Motor neuron (in vitro differentiated cells): Measurements from ENCODE around the gene RNLS. TPM values are rescaled to one million over a fixed set of nuclear protein-coding genes. Genes with fewer than 3 reads are reported as not detected.

Source experiments
- ATAC-seq, 8 experiments: fragments of 200-7000 bp; cut with Tn5 transposase; replicated peaks in 6 of 8; 2 replicates each; pipeline ENCODE4 v1.8.0; 2021; ENCODE audit warnings: mild to moderate bottlenecking in 8 of 8, moderate library complexity in 8 of 8
- H3K27ac ChIP-seq, 2 donors: fragments of 250-450 bp; sonication (Bioruptor Pico); 2 replicates each; pipeline ENCODE4 v1.9.0; 2021; ENCODE audit warnings: antibody characterized with exemption in 2 of 2, mild to moderate bottlenecking in 2 of 2, moderate library complexity in 1 of 2
- H3K4me1 ChIP-seq, 2 donors: fragments of 250-450 bp; sonication (Bioruptor Pico); replicated peaks in 1 of 2; 2 replicates each; pipeline ENCODE4 v1.6.1; 2021; ENCODE audit warnings: antibody characterized with exemption in 2 of 2, mild to moderate bottlenecking in 2 of 2, moderate library complexity in 1 of 2
- H3K4me3 ChIP-seq, 5 donors: fragments of 250-450 bp; sonication (Bioruptor Pico); 2 replicates each; pipeline ENCODE4 v1.9.0; 2021; ENCODE audit warnings: antibody characterized with exemption in 5 of 5, mild to moderate bottlenecking in 5 of 5, moderate library complexity in 4 of 5
- WGBS, 10 experiments: fragments of 450-650 bp; shearing (Covaris generic); methylation state at CpG; one replicate each; pipeline ENCODE4 v1.0.0; 2022; 5-methylcytosine and 5-hydroxymethylcytosine counted together
- in situ Hi-C, 9 experiments: fragments of 400-800 bp; cut with MboI; loops; one replicate each; pipeline ENCODE4 v1.15.0; 2021; ENCODE audit warnings: low sequenced_read_pairs in 9 of 9, low pct_unique_long_range_greater_than_20kb in 2 of 9; ENCODE audit not compliant: unreplicated experiment in 9 of 9
- total RNA-seq, 8 experiments: library from RNA; unstranded; fragments of 300-600 nt; gene quantifications; 2 replicates each; pipeline versions ENCODE4 v1.2.3 to v1.2.4, GENCODE V29; 2022

Gene RNLS
- total RNA-seq, 8 experiments from 2014 or later: 0.95 to 13.2 (median 2.3) TPM; not detected in 1

GRCh38 chr10:88253622-88254021 is 329.5 kb downstream of the RNLS start:
- no peaks in the 10 kb centered on the region for H3K4me1 ChIP-seq
- H3K27ac ChIP-seq: no peak overlapping the region
- 60 to 100% methylated on average over 1 of the region's 2 CpGs; no CpG with 5 or more reads in 8 of the 10 experiments for WGBS, 10 experiments
- ATAC-seq: no peak
- no peak overlapping the region for H3K4me3 ChIP-seq
- in situ Hi-C loops: no loop called here

- WGBS, 10 experiments: 50 to 100% (median 86%) methylated on average over 1 to 2 of the region's 3 CpGs; no CpG with 5 or more reads in 3 of the 10 experiments
- no peak for ATAC-seq
- Histone ChIP-seq H3K27ac (no peak overlapping the region), H3K4me3 (no peak overlapping the region), H3K4me1 (no peaks in the 10 kb centered on the region)
- in situ Hi-C loops: no loop called here
Observed at GRCh38 chr10:88253128-88253527, 330.0 kb downstream of the RNLS start.

- in situ Hi-C loops: no loop called here
- H3K27ac ChIP-seq: no peak overlapping the region
- 71 to 100% (median 92%) methylated on average over 1 to 2 of the region's 2 CpGs; no CpG with 5 or more reads in 5 of the 10 experiments for WGBS, 10 experiments
- ATAC-seq: no peak
- peaks cover 2 to 16% of the 10 kb centered on the region in 2 donors for H3K4me1 ChIP-seq
- H3K4me3 ChIP-seq: no peak overlapping the region
Observed at GRCh38 chr10:88249450-88249849, 333.7 kb downstream of the RNLS start.

GRCh38 chr10:88246675-88247074 is 336.4 kb downstream of the RNLS start:
- in situ Hi-C loops: no loop called here
- no peak overlapping the region for H3K27ac ChIP-seq

GRCh38 chr10:88245974-88246511 is 337.1 kb downstream of the RNLS start:
- peaks cover 2 to 16% of the 10 kb centered on the region in 2 donors for H3K4me1 ChIP-seq
- WGBS, 10 experiments: 0 to 100% (median 68%) methylated on average over 1 to 4 of the region's 4 CpGs; no CpG with 5 or more reads in 1 of the 10 experiments
- in situ Hi-C loops: no loop called here
- H3K4me3 ChIP-seq: no peak overlapping the region
- H3K27ac ChIP-seq: no peak overlapping the region
- peak in 5 of 8 experiments; percentile 65 to 91 (median 73) for ATAC-seq

More at GRCh38 chr10:88246675-88247074, 336.4 kb downstream of the RNLS start:
- Histone ChIP-seq H3K4me1 (peaks cover 2 to 16% of the 10 kb centered on the region in 2 donors), H3K4me3 (no peak overlapping the region)
- no peak for ATAC-seq
- 67 to 100% (median 78%) methylated on average over 1 to 4 of the region's 4 CpGs for WGBS, 10 experiments

- H3K4me1 ChIP-seq: peaks cover 2 to 16% of the 10 kb centered on the region in 2 donors
- 37 to 88% (median 79%) methylated on average over 3 to 9 of the region's 9 CpGs for WGBS, 10 experiments
- no peak overlapping the region for H3K27ac ChIP-seq
- in situ Hi-C loops: no loop called here
- H3K4me3 ChIP-seq: no peak overlapping the region
- ATAC-seq: no peak
Observed at GRCh38 chr10:88244781-88245625, 338.1 kb downstream of the RNLS start.

GRCh38 chr10:88243836-88244730 is 339.0 kb downstream of the RNLS start:
- H3K4me1 ChIP-seq: peaks cover 2 to 16% of the 10 kb centered on the region in 2 donors
- WGBS, 10 experiments: 45 to 94% (median 71%) methylated on average over 1 to 9 of the region's 12 CpGs; no CpG with 5 or more reads in 1 of the 10 experiments
- in situ Hi-C loops: no loop called here
- no peak overlapping the region for H3K27ac ChIP-seq
- no peak overlapping the region for H3K4me3 ChIP-seq
- peak in 2 of 8 experiments; percentile 78 to 85 for ATAC-seq

- Histone ChIP-seq H3K4me1 (peaks cover 2 to 16% of the 10 kb centered on the region in 2 donors), H3K27ac (no peak overlapping the region), H3K4me3 (no peak overlapping the region)
- WGBS, 10 experiments: 76 to 100% (median 95%) methylated on average over 1 to 5 of the region's 5 CpGs
- no peak for ATAC-seq
- in situ Hi-C loops: no loop called here
Observed at GRCh38 chr10:88243202-88243744, 339.8 kb downstream of the RNLS start.

GRCh38 chr10:88241501-88241900 is 341.6 kb downstream of the RNLS start:
- no peak overlapping the region for H3K4me3 ChIP-seq
- 67 to 100% (median 100%) methylated on average over 1 of the region's 1 CpG for WGBS, 10 experiments
- no peak overlapping the region for H3K27ac ChIP-seq
- H3K4me1 ChIP-seq: peaks cover 2 to 14% of the 10 kb centered on the region in 2 donors
- ATAC-seq: no peak
- in situ Hi-C loops: no loop called here

GRCh38 chr10:88239212-88239611 is 343.9 kb downstream of the RNLS start:
- H3K27ac ChIP-seq: no peak overlapping the region
- no peak overlapping the region for H3K4me3 ChIP-seq
- 0 to 100% (median 88%) methylated on average over 1 to 2 of the region's 2 CpGs; no CpG with 5 or more reads in 1 of the 10 experiments for WGBS, 10 experiments
- no peak for ATAC-seq
- H3K4me1 ChIP-seq: no peaks in the 10 kb centered on the region
- in situ Hi-C loops: no loop called here

GRCh38 chr10:88238615-88238914 is 344.6 kb downstream of the RNLS start:
- in situ Hi-C loops: no loop called here
- Histone ChIP-seq H3K4me1 (peaks cover under 1 to 5% of the 10 kb centered on the region in 2 donors), H3K4me3 (no peak overlapping the region), H3K27ac (no peak overlapping the region)
- ATAC-seq: no peak
- WGBS, 10 experiments: 29 to 100% (median 90%) methylated on average over 1 to 2 of the region's 2 CpGs

GRCh38 chr10:88237896-88238614 is 345.1 kb downstream of the RNLS start:
- in situ Hi-C loops: no loop called here
- H3K27ac ChIP-seq: no peak overlapping the region
- no peak overlapping the region for H3K4me3 ChIP-seq
- no peak for ATAC-seq
- 0 to 63% (median 50%) methylated on average over 1 to 2 of the region's 2 CpGs; no CpG with 5 or more reads in 4 of the 10 experiments for WGBS, 10 experiments
- H3K4me1 ChIP-seq: peaks cover 5 to 7% of the 10 kb centered on the region in 2 donors
